Uterus (tissue), 4 donors: ENCODE results near the gene ARHGAP45. TPM values are rescaled to one million over a fixed set of nuclear protein-coding genes. Genes with fewer than 3 reads are reported as not detected.

Experiments
- DNase-seq, 2 donors: peaks; one replicate each; pipeline ENCODE4 v3.0.0-alpha.2; 2019 to 2020
- H3K27ac ChIP-seq, 2 donors: fragments of 200-600 bp; sonication (generic); 1 replicate in 1 of 2; 2 replicates in 1 of 2; pipeline ENCODE4 v1.5.1; 2016 to 2018
- H3K27me3 ChIP-seq, 2 donors: fragments of 200-600 bp; sonication (generic); one replicate each; pipeline ENCODE4 v1.5.1; 2018 to 2019; ENCODE audit warnings: control low read depth in 1 of 2
- H3K36me3 ChIP-seq, 2 donors: fragments of 200-600 bp; sonication (generic); one replicate each; pipeline ENCODE4 v1.5.1; 2019; ENCODE audit warnings: control low read depth in 1 of 2
- H3K4me1 ChIP-seq, 2 donors: fragments of 200-600 bp; sonication (generic); one replicate each; pipeline ENCODE4 v1.5.1; 2018 to 2019; ENCODE audit warnings: control low read depth in 1 of 2
- H3K4me3 ChIP-seq, 2 donors: fragments of 200-600 bp; sonication (generic); 1 replicate in 1 of 2; 2 replicates in 1 of 2; pipeline ENCODE4 v1.5.1; 2018 to 2019; ENCODE audit warnings: mild to moderate bottlenecking in 1 of 2
- H3K9me3 ChIP-seq, 2 donors: fragments of 200-600 bp; sonication (generic); one replicate each; pipeline ENCODE4 v1.5.1; 2019; ENCODE audit warnings: control low read depth in 1 of 2
- CTCF ChIP-seq, 4 experiments: fragments of 200-600 bp in 2 of 4; fragments of 450-650 bp in 2 of 4; sonication (generic) in 2 of 4; IDR thresholded peaks; one replicate each; pipeline ENCODE4 v1.5.1; 2016 to 2019; ENCODE audit warnings: antibody characterized with exemption in 4 of 4, mild to moderate bottlenecking in 2 of 4, moderate library complexity in 1 of 4
- POLR2A ChIP-seq, 2 donors: fragments of 450-650 bp; IDR thresholded peaks; one replicate each; pipeline ENCODE4 v1.6.1; 2016; ENCODE audit warnings: antibody characterized with exemption in 2 of 2, mild to moderate bottlenecking in 1 of 2, moderate library complexity in 1 of 2
- intact Hi-C: fragments of 100-400 bp; cut with DNase I; formaldehyde crosslinking; loops from one replicate; pipeline ENCODE4 v1.15.1; 2023; ENCODE audit warnings: low total_unique reads
- total RNA-seq, 4 donors: library from RNA; depleted of rRNA in 3 of 4; stranded (reverse); fragments of >200 nt in 3 of 4; gene quantifications; one replicate each; pipeline versions ENCODE4 v1.1.0 to v1.2.4, GENCODE V29; 2014 to 2023
- donor health status: DM: yes; HTN: yes; CAD: no.

ARHGAP45 gene
- total RNA-seq, 4 donors from 2014 or later, result 4.1 to 154 (median 8.6) TPM

- Histone ChIP-seq H3K27me3 (no peaks in the 10 kb centered on the region), H3K4me3 (no peak overlapping the region), H3K9me3 (no peaks in the 10 kb centered on the region), H3K27ac (no peak overlapping the region), H3K4me1 (peaks cover 0 to under 1% of the 10 kb centered on the region in 2 donors), H3K36me3 (no peaks in the 10 kb centered on the region)
- no peak for DNase-seq
- no peak for TF ChIP-seq CTCF (IDR thresholded peaks at IDR 0.05)
- TF ChIP-seq POLR2A (IDR thresholded peaks at IDR 0.05), result no peak
- intact Hi-C loops, result loop anchor here (10.0 kb wide), 1 partner anchor 54 kb away; no protein-coding TSS in a partner anchor
Observed at GRCh38 chr19:1088416-1089010, 21.5 kb downstream of the ARHGAP45 start.

- TF ChIP-seq CTCF (IDR thresholded peaks at IDR 0.05) (no peak), POLR2A (IDR thresholded peaks at IDR 0.05) (no peak)
- H3K9me3 ChIP-seq, result no peaks in the 10 kb centered on the region
- no peaks in the 10 kb centered on the region for H3K27me3 ChIP-seq
- H3K4me3 ChIP-seq, result no peak overlapping the region
- intact Hi-C loops, result loop anchor here (10.0 kb wide), 1 partner anchor 54 kb away; no protein-coding TSS in a partner anchor
- peaks cover 0 to 8% of the 10 kb centered on the region in 2 donors for H3K4me1 ChIP-seq
- no peak overlapping the region for H3K27ac ChIP-seq
- H3K36me3 ChIP-seq, result no peaks in the 10 kb centered on the region
- DNase-seq, result no peak
Observed at GRCh38 chr19:1089126-1089771, 22.3 kb downstream of the ARHGAP45 start.

- Histone ChIP-seq H3K9me3 (no peaks in the 10 kb centered on the region), H3K4me3 (no peak overlapping the region), H3K27ac (no peak overlapping the region), H3K27me3 (no peaks in the 10 kb centered on the region), H3K4me1 (peaks cover 0 to 10% of the 10 kb centered on the region in 2 donors), H3K36me3 (no peaks in the 10 kb centered on the region)
- TF ChIP-seq POLR2A (IDR thresholded peaks at IDR 0.05) (no peak), CTCF (IDR thresholded peaks at IDR 0.05) (no peak)
- intact Hi-C loops, result loop anchor here (10.0 kb wide), 1 partner anchor 55 kb away; no protein-coding TSS in a partner anchor
- no peak for DNase-seq
Observed at GRCh38 chr19:1089891-1090290, 22.9 kb downstream of the ARHGAP45 start.

- Histone ChIP-seq H3K36me3 (no peaks in the 10 kb centered on the region), H3K9me3 (no peaks in the 10 kb centered on the region), H3K4me1 (peaks cover 3 to 10% of the 10 kb centered on the region in 2 donors), H3K27ac (no peak overlapping the region), H3K4me3 (no peak overlapping the region), H3K27me3 (no peaks in the 10 kb centered on the region)
- intact Hi-C loops, result no loop called here
- TF ChIP-seq POLR2A (IDR thresholded peaks at IDR 0.05) (no peak), CTCF (IDR thresholded peaks at IDR 0.05) (no peak)
- DNase-seq, result no peak
Observed at GRCh38 chr19:1090731-1091543, 24.0 kb downstream of the ARHGAP45 start.
